KMS-11 (cell line): ENCODE data around the gene SLC4A8.

Source experiments
- H2AFZ ChIP-seq: fragments of 200-600 bp; sonication (generic); 2 replicates; pipeline ENCODE4 v1.6.1; 2016; ENCODE audit warnings: antibody characterized with exemption, mixed run types, low read depth
- H3K27ac ChIP-seq: fragments of 200-600 bp; sonication (generic); 2 replicates; pipeline ENCODE4 v1.6.1; 2016; ENCODE audit warnings: mild to moderate bottlenecking, mixed run types
- H3K27me3 ChIP-seq: fragments of 200-600 bp; sonication (generic); 2 replicates; pipeline ENCODE4 v1.6.1; 2017; ENCODE audit warnings: mild to moderate bottlenecking, low read depth, mixed run types, moderate library complexity; ENCODE audit not compliant: insufficient read depth
- H3K36me3 ChIP-seq: fragments of 200-600 bp; sonication (generic); 2 replicates; pipeline ENCODE4 v1.6.1; 2017; ENCODE audit warnings: mild to moderate bottlenecking, mixed run types; ENCODE audit not compliant: insufficient read depth
- H3K4me1 ChIP-seq: fragments of 200-600 bp; sonication (generic); 2 replicates; pipeline ENCODE4 v1.6.1; 2016; ENCODE audit warnings: mild to moderate bottlenecking, low read depth, mixed run types; ENCODE audit not compliant: poor library complexity, severe bottlenecking
- H3K4me2 ChIP-seq: fragments of 200-600 bp; sonication (generic); 2 replicates; pipeline ENCODE4 v1.7.0; 2016; ENCODE audit warnings: mild to moderate bottlenecking, mixed run types
- H3K4me3 ChIP-seq: fragments of 200-600 bp; sonication (generic); IDR thresholded peaks from 2 replicates; pipeline ENCODE4 v1.6.1; 2017; ENCODE audit warnings: low read depth, low read length, mixed read lengths; ENCODE audit not compliant: insufficient read depth
- H3K79me2 ChIP-seq: fragments of 200-600 bp; sonication (generic); 2 replicates; pipeline ENCODE4 v1.6.1; 2016; ENCODE audit warnings: low read depth, mixed run types; ENCODE audit not compliant: insufficient read depth
- H3K9ac ChIP-seq: fragments of 200-600 bp; sonication (generic); 2 replicates; pipeline ENCODE4 v1.6.1; 2016; ENCODE audit warnings: mild to moderate bottlenecking, mixed run types
- H4K20me1 ChIP-seq: fragments of 200-600 bp; sonication (generic); 2 replicates; pipeline ENCODE4 v1.6.1; 2016; ENCODE audit warnings: mild to moderate bottlenecking, mixed run types; ENCODE audit not compliant: insufficient read depth
- CTCF ChIP-seq: fragments of 200-600 bp; sonication (generic); conservative IDR thresholded peaks from 2 replicates; pipeline ENCODE4 v1.6.1; 2017; ENCODE audit warnings: low read depth, mild to moderate bottlenecking, antibody characterized with exemption, low read length, moderate library complexity, mixed read lengths

Gene SLC4A8

GRCh38 chr12:51536159-51536558 lies 111.5 kb downstream of the SLC4A8 start:
- Histone ChIP-seq H3K27ac (no peak overlapping the region), H4K20me1 (no peaks in the 10 kb centered on the region), H3K27me3 (no peaks in the 10 kb centered on the region), H3K4me1 (no peaks in the 10 kb centered on the region), H3K79me2 (no peaks in the 10 kb centered on the region), H3K36me3 (no peaks in the 10 kb centered on the region), H3K9ac (no peak overlapping the region), H3K4me3 (no peak overlapping the region), H3K4me2 (no peak overlapping the region), H2AFZ (no peak overlapping the region)
- TF ChIP-seq CTCF, result no peak

DNA sequence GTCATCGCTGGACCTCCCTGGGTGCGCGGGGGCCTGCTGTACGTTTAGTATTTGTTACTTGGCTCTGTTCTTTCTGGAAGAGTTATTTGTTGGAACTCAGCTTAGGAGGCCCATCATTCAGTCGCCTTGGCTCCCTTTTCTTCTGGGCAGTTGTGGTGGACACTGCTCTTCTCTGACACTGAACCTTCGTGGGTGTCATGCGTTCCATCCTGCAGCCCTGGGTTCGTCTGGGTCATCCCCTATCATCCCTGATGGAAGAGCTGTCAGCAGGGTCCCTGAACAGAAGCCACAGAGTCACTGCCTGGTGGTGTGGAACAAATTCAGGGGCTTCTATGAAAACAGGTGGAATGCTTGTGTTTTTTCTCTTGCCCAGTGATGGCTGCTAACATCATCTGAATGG lies 113.5 kb downstream of the SLC4A8 start:
- Histone ChIP-seq H3K4me1 (no peaks in the 10 kb centered on the region), H4K20me1 (no peaks in the 10 kb centered on the region), H3K79me2 (no peaks in the 10 kb centered on the region), H3K9ac (no peak overlapping the region), H2AFZ (no peak overlapping the region), H3K4me2 (no peak overlapping the region), H3K4me3 (no peak overlapping the region), H3K36me3 (no peaks in the 10 kb centered on the region), H3K27me3 (no peaks in the 10 kb centered on the region), H3K27ac (no peak overlapping the region)
- no peak for TF ChIP-seq CTCF

GRCh38 chr12:51538599-51538998 lies 114.0 kb downstream of the SLC4A8 start:
- Histone ChIP-seq H3K27me3 (no peaks in the 10 kb centered on the region), H3K4me3 (no peak overlapping the region), H3K4me1 (no peaks in the 10 kb centered on the region), H3K27ac (no peak overlapping the region), H3K9ac (no peak overlapping the region), H3K36me3 (no peaks in the 10 kb centered on the region), H4K20me1 (no peaks in the 10 kb centered on the region), H3K4me2 (no peak overlapping the region), H2AFZ (no peak overlapping the region), H3K79me2 (no peaks in the 10 kb centered on the region)
- no peak for TF ChIP-seq CTCF

GRCh38 chr12:51540996-51541395 lies 116.4 kb downstream of the SLC4A8 start:
- Histone ChIP-seq H3K4me3 (no peak overlapping the region), H3K4me1 (no peaks in the 10 kb centered on the region), H3K4me2 (no peak overlapping the region), H3K27me3 (no peaks in the 10 kb centered on the region), H3K36me3 (no peaks in the 10 kb centered on the region), H3K79me2 (no peaks in the 10 kb centered on the region), H3K27ac (no peak overlapping the region), H2AFZ (no peak overlapping the region), H4K20me1 (no peaks in the 10 kb centered on the region), H3K9ac (no peak overlapping the region)
- TF ChIP-seq CTCF, result no peak

GRCh38 chr12:51546097-51546496 lies 121.5 kb downstream of the SLC4A8 start:
- H3K4me1 ChIP-seq, result no peaks in the 10 kb centered on the region
- no peak overlapping the region for H3K4me2 ChIP-seq
- no peaks in the 10 kb centered on the region for H3K79me2 ChIP-seq
- no peaks in the 10 kb centered on the region for H4K20me1 ChIP-seq
- H3K27ac ChIP-seq, result no peak overlapping the region
- no peak overlapping the region for H2AFZ ChIP-seq
- H3K4me3 ChIP-seq, result no peak overlapping the region
- no peaks in the 10 kb centered on the region for H3K27me3 ChIP-seq
- no peaks in the 10 kb centered on the region for H3K36me3 ChIP-seq
- no peak overlapping the region for H3K9ac ChIP-seq
- TF ChIP-seq CTCF, result no peak
